Measurements from ENCODE around the gene LPP. TPM values are rescaled to one million over a fixed set of nuclear protein-coding genes. Genes with fewer than 3 reads are reported as not detected.

LPP gene
- total RNA-seq, 1 experiment from 2014 or later = 54.0 TPM

GRCh38 chr3:188812198-188812597, 658.2 kb downstream of the LPP start:
- Histone ChIP-seq H3K27ac (ENCODE audit: low read depth, low read length) (no peak overlapping the region), H4K20me1 (ENCODE audit: insufficient read depth) (no peaks in the 10 kb centered on the region), H3K4me2 (ENCODE audit: low read length) (no peak overlapping the region), H3K9me3 (ENCODE audit: control insufficient read depth in 1 of 2, insufficient read depth in 1 of 2, low read depth in 1 of 2, low read length in 2 of 2) (peaks cover 0 to 7% of the 10 kb centered on the region in 2 experiments; a peak in 2 of 4 replicates), H3K9me2 (ENCODE audit: insufficient read depth) (no peaks in the 10 kb centered on the region), H2AFZ (ENCODE audit: low read depth, low read length, poor library complexity, severe bottlenecking) (no peak overlapping the region), H3K4me1 (ENCODE audit: control insufficient read depth in 1 of 2, insufficient read depth in 2 of 2, low read length in 2 of 2) (no peaks in the 10 kb centered on the region), H3K9ac (ENCODE audit: low read length) (no peak overlapping the region), H3K36me3 (ENCODE audit: control insufficient read depth in 1 of 2, insufficient read depth in 2 of 2, low read length in 2 of 2) (no peaks in the 10 kb centered on the region), H3K79me2 (ENCODE audit: insufficient read depth, low read length) (no peaks in the 10 kb centered on the region), H3K4me3 (replicated peaks in 1 of 2; ENCODE audit: low read depth in 1 of 2, low read length in 2 of 2) (no peak overlapping the region), H3K27me3 (ENCODE audit: insufficient read depth, low read length) (no peaks in the 10 kb centered on the region)
- TF ChIP-seq SRF (IDR thresholded peaks at IDR 0.05; ENCODE audit: low read depth) (no peak), JUND (IDR thresholded peaks at IDR 0.05) (no peak), ZBTB33 (IDR thresholded peaks at IDR 0.05; ENCODE audit: extremely low read depth, insufficient replicate concordance, low read length) (no peak), FOSL1 (IDR thresholded peaks at IDR 0.05; ENCODE audit: low read depth) (no peak), SIN3A (IDR thresholded peaks at IDR 0.05; ENCODE audit: low read depth) (no peak), RAD21 (IDR thresholded peaks at IDR 0.05; ENCODE audit: low read depth) (no peak), CTCF (IDR thresholded peaks at IDR 0.05 in 2 of 3, conservative IDR thresholded peaks at IDR 0.05 in 1 of 3; ENCODE audit: borderline replicate concordance in 1 of 3, insufficient read depth in 1 of 3, low read depth in 2 of 3, low read length in 2 of 3) (no peak), EZH2phosphoT487 (IDR thresholded peaks at IDR 0.05; ENCODE audit: borderline replicate concordance) (no peak), EGR1 (IDR thresholded peaks at IDR 0.05; ENCODE audit: low read depth) (no peak), ZNF274 (IDR thresholded peaks at IDR 0.05; ENCODE audit: low read depth, low read length) (no peak), TCF7L2 (IDR thresholded peaks at IDR 0.05; ENCODE audit: borderline replicate concordance, extremely low read depth, insufficient read depth, insufficient read length) (no peak), SP1 (IDR thresholded peaks at IDR 0.05; ENCODE audit: low read depth) (no peak), CBX3 (IDR thresholded peaks at IDR 0.05; ENCODE audit: low read depth) (no peak), EZH2 (IDR thresholded peaks at IDR 0.05) (no peak), ELF1 (IDR thresholded peaks at IDR 0.05; ENCODE audit: borderline replicate concordance, low read depth) (no peak), POLR2AphosphoS5 (IDR thresholded peaks at IDR 0.05; ENCODE audit: low read depth, low read length) (no peak), MAX (IDR thresholded peaks at IDR 0.05) (no peak), ZFX (IDR thresholded peaks at IDR 0.05) (no peak), YY1 (IDR thresholded peaks at IDR 0.05; ENCODE audit: extremely low read depth, insufficient replicate concordance, low read depth, low read length) (no peak), REST (IDR thresholded peaks at IDR 0.05; ENCODE audit: low read depth) (no peak)
- ATAC-seq (no peak), DNase-seq (ENCODE audit: low read depth, low spot score) (no peak)
- ChIA-PET CTCF (no interaction called here), POLR2A (no interaction called here), RAD21 (ENCODE audit: low non-redundant PET in 1 of 2, low total read pairs in 2 of 2, uncharacterized antibody in 2 of 2, unreplicated experiment in 2 of 2) (no interaction called here)
- intact Hi-C loops (cut with micrococcal nuclease) = no loop called here
- BruUV-seq (replicated peaks) = no TSS peak
